GM19025 (cell line): ENCODE data around the gene CYYR1.

Source experiments
- ATAC-seq: cut with Tn5 transposase; IDR thresholded peaks from one replicate; pipeline ENCODE4 v1.9.1; 2021; ENCODE audit warnings: mild to moderate bottlenecking, low read depth, moderate library complexity; ENCODE audit not compliant: unreplicated experiment

Gene CYYR1

DNA sequence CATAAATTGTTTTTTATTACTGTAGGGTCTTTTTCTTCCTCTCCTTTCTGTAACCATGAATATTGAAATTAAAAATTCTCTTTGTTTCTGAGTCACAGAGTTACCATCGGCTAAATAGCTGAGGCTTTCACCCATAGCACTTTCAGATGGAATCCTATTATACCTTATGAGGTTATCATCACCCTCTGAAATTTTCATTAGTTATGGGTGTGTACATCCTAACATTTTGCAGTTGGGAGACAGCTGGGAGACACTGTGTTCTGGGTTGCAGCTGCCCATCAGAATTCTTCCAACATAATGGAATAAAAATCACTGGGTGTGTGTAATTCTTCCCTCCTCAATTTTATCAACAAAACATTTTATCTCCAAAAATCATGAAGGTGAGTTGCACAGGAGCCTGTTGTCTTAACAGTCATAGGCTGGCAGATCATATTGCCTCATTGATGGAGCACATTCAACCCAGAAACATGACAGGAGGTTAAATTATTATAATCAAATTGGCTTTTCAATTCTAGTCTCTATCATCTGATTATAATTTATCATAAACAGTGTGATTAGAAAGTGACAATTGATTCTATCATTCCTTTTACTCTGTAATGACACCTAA lies 17.4 kb downstream of the CYYR1 start:
- ATAC-seq = no peak

DNA sequence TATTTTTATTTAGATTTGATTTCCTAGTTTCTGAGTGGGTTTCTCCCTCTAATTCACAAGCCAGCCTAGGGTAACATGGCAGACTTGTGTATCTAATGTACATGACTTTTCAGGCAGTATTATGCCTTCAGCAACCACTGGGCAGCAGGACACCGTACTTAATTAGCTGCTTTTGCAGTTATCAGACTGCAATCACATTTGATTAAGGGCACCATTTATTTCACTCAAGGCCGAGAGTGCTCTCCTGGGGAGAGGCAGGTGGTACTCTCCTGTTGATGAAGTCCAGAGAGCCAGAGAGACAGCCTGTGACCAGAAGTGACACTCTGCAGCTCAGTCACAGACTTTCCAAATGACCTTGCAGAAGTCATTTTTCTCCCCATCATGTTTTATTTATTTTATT lies 18.7 kb downstream of the CYYR1 start:
- ATAC-seq = no peak

DNA sequence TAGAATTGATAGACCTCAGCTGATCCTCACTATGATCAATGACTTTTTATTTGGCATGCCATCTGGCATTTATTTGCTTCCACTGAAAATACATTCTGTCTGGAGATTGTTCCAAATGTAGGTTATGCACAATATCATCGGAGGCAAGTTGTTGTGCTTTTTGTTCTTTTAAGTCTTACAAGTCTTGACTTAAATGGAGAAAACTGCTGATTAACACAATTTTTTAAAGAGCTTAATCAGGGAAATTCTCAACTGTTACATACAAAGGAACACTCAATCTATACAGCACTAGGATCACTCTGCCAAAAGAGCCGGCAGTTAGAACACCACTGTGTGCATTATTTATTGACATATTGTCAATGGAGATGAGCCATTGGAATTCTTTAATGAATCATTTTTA lies 19.2 kb downstream of the CYYR1 start:
- ATAC-seq = no peak

DNA sequence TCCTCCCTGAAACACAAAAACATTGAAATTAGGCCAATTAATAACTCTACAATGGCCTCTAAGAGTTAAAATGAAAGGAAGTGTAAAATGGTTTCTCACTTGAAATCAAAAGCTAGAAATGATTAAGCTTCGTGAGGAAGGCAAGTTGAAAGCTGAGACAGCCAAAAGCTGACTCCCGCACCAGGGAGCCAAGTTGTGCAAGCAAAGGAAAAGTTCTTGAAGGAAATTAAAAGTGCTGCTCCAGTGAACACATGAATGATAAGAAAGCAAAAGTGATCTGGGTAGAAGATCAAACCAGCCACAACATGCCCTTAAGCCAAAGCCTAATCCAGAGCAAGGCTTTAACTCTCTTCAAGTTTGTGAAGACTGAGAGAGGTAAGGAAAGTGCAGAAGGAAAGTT lies 22.8 kb downstream of the CYYR1 start:
- ATAC-seq = no peak

DNA sequence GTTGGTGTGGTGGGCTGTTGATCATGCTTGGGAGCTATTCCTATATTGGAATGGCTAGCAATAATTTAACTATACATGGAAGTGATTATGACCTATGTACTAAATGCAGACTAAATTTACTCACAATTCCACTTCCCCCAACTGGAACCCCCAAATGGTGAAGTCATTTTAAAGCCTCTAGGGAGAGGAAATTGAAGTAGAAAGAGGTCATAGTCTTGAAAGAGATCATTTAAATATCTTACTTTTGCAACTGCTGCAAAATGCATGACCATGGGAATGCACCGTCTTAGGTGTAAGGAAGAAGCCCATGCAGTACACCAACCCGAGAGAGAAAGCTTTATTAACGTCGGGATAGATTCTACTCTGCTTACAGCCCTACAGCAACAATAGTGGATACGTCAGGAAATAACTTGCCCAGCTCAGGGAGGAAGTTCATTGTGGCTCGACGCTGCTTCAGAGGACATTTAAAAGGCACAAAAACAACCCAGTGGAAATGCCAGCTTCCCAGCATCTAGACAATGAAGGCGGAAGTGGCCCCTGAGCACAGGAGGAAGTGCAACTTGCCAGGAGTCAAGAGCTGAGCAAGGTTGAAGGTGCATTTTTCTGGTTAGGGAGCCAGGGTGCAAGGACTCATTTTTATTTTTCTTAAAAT lies 26.5 kb downstream of the CYYR1 start:
- ATAC-seq = no peak

DNA sequence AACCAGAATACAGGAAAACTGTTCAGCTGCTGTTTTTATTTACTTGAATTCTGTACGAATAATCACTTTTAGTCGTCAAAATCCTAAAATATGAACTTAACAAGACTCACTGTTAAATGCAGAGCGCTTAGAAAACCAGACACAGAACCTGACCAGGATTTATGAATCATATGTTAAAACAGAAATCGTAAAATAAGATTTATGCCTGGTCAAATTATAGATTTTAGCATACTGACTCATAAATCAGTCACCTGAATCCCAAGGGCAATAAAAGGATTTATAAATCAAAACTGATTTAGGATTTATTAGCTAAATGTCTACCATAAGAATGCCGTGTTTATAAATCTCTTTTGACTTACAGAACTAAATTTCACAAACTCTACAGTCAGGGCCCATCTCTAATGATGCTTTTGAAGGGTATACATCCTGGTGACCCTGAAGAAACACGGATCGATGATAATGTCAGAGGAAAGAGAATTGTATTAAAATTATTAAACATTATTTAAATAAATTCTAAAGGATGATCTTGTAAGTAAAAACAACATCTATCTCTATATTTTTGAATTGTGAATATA lies 28.8 kb downstream of the CYYR1 start:
- ATAC-seq = no peak

DNA sequence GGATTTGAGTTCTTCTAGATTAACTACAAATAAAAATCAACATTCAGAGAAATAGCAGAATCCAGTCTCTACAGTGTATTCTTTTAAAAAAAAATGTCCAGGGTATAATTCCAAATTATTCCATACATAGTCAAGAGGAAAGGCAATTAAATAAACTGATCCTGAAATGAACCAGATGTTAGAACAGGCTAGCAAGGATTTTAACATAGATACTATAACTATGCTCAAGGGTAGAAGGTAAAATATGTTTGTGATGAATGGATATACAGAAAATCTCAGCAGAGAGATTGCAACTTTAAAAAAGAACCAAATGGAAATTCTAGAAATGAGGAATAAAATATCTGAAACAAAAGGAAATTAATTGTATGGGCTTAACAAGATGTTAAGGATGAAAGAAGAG lies 32.4 kb downstream of the CYYR1 start:
- no peak for ATAC-seq

DNA sequence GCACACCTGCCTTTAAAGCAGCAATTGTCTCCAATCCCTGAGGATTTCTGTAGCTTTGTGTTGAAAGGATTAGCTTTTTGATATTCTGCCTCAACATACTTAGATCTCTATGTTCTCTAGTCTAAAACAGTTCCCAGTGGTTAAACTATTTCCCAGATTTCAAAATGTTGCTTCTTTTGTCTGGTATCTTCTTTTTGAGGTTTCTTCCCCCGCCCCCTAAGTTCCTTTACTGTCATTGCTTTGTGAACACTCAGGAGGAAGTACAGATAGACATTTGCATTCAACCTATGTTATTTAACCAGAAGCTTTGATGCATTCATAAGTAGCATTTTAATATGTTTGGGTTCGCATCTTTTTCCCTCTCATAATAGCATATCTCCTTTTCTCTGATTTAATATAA lies 33.5 kb downstream of the CYYR1 start:
- no peak for ATAC-seq

DNA sequence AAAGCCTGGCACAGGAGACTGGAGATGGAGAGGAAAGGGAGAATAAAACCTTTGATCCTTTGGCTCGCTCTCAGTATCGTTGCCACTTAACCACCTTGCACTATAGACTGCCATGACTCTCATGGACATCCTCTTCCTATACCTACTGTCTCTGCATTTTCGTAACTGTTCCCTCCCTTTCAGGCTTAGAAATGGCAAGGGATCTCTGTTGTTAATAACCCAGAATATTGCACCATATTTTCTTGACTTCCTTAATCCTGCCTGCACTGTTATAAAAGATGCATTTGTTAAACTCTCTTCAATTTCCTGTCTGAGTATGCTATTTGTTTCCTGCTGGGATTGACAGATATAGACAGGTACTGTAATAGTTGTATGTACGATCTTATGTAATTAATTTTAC lies 38.6 kb downstream of the CYYR1 start:
- ATAC-seq = no peak

DNA sequence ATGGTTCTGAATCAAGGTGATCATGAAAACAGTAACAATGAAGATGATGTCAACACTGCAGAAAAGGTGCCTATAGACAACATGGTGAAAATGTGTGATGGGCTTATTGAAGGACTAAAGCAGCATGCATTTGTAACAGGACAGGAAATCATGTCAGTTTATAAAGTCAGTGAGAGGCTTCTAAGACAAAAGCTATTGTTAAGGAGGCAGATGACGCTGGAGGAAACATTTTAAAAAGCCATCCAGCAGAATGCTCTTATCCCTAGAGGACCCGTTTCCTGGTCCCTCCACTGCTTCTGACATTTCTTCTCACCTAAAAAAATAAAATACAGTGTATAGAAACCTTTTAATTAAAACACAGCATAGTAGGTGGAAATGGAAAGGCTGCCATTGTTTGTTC lies 40.9 kb downstream of the CYYR1 start:
- ATAC-seq = no peak

DNA sequence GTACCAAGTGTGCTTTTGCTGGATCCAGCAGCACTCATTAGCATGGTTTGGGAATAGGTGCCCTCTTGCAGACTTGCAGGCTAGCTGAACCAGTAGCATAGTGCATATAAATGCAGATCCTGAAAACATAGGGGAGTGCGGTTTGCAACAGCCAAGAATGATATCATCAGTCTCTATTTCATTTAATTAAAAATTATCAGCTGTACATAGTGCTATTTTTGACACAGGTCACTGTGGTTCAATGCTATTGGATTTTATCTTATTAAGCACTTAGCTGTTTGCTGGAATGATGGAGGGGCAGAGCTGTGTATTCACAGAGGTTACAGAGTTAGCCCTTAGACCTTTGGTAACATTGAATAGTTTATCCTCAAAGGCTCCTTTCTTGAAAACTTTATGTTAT lies 43.6 kb downstream of the CYYR1 start:
- no peak for ATAC-seq

DNA sequence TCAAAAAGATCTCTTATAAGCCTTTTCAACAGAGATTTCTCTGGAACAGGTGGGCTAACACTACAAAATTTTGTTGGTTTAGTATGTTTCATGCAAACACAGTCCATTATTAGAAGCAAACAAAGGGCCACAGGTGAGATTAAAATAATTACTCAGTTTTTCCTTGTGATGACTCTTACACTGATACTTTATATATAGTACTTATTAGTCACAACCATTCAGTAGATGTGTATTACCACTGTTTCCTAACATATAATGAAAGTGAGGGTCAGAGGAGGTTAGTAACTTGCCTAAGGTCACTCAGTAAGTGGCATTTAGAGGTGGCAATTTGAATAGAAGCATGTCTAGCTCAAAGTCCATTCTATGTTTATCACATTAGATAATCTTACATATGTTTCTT lies 44.2 kb downstream of the CYYR1 start:
- ATAC-seq = no peak

DNA sequence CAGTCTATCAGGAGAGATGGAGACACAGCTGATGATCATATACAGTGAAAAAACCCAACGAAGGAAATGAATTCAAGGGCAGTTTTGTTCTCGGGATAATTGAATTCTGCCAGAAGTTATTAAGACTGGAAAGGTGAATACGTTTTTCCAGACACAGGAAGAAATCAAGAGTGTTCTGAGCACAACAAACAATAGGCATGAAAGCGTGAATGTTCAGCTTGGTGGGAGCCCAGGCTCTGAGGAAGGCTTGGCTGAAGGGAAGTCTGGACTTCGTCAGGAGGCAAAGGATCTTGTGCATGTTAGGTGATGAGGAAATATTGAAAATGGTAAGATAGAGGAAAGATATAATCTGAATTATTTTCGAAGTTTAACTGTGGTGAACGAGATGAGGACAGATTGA lies 50.4 kb downstream of the CYYR1 start:
- ATAC-seq = no peak

DNA sequence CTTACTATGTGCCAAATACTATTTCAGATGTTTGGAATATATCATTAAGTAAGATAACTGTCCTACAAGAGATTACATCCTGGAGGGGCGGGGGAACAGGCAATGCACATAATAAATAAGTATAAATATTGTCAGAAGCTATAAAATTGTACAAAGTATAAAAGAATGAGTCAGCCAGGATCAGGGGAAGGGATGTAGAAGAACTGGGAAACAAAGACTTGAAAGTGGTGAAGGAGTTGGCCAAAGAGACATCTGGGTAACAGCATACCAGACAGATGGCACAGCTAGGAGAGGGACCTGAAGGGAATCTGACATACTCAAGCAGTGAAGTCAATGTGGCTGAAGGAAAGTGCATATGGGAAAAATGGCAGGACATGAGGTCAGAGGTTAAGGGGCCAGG lies 53.9 kb downstream of the CYYR1 start:
- ATAC-seq = no peak

DNA sequence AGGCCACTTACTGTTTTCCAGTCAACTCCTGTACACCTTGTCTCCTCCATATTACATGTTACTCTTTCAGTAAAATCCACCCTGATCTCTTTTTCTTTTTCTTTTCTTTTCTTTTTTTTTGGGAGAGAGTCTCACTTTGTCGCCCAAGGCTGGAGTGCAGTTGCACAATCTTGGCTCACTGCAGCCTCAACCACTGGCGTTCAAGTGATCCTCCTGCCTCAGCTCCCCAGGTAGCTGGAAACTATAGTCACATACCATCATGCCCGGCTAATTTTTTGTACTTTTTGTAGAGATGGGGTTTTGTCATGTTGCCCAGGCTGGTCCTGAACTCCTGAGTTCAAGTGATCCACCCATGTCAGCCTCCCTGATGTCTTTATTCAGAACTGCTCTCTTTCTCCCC lies 57.8 kb downstream of the CYYR1 start:
- ATAC-seq = no peak

DNA sequence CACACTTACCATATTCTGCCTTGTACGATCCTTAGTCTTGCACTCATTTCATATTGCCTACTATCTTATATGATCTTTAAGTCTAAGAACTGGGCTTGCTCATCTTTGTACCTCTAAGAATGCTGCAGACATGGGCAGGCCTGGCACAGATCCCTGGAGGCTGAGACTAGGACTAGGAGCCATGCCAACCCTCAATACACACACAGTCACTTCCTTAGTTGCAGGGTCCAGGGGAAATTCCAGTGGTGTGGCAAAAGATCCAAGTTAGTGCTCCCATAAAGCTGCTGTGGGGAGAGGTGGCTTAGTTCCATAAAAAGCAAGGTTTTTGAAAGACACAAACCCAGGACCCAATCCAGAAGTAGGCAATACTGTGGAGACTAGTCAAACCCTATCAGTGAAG lies 59.9 kb downstream of the CYYR1 start:
- ATAC-seq = no peak

DNA sequence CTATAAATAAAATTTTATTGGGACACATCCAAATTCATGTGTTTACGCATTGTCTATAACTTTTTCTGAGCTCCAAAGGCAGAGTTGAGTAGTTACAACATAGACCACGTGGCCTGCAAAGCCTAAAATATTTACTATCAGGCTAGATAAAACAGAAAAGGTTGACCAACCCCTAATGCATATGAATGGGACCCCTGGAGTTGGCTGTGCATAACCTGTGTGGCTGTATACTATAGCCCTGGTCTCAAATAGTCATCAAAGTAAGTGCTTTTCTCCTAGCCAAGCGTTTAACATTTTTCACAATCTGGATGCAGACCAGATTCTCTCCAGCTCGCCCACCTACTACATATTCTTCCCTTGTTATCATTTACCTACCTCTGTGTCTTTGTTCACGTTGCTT lies 60.4 kb downstream of the CYYR1 start:
- no peak for ATAC-seq

DNA sequence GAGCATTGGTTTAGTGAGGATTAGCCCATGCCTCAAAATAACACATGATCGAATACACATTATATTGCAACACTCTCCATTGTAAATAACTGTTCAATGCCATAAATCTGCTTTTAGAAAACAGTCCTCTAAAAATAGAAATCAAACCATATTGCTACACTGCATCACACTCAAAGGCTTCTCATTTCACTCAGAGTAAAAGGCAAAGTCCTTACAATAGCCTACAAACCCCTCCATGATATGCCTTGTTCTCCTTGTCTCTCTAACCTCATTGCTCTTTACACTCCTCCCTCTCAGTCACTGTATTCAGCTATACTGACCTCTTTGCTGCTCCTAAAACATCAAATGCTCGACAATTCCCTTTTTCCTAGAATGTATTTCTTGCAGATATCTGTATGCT lies 64.2 kb downstream of the CYYR1 start:
- no peak for ATAC-seq

DNA sequence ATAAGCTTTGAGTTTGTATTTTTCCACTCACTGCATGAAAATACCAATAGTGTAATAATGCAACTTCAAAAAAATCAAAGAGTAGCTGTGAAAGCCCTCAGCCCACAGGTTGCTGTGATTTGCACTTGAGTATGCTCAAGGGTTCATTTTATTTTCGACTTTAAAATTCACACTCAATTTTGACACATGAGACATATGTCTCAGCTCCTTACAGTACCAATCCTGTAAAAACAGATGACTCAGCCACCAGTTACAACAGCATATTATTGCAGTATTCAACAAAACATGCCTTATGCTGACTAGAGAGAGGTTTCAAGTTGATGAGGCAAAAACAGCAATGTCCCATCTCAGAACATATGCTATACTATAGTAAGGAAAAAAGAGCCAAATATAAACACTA lies 66.1 kb downstream of the CYYR1 start:
- ATAC-seq = no peak

DNA sequence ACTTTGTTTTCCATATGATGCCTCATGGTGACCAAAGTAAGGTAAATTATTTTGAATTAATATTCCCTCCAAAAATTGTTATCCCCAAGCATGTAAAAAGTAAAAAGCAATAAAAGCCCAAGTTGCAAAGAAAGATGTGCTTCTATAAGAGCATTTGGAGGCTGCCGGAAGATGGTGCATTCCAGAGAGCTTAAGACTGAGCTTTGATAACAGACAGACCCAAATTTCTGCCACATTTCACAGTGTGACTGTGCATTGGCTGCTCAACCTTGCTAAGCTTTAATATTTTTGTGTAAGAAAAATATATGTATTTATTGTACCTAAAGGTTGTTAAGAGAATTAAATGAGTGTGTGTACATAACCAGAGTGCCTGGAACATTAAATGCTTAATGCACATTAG lies 67.9 kb downstream of the CYYR1 start:
- ATAC-seq = no peak

DNA sequence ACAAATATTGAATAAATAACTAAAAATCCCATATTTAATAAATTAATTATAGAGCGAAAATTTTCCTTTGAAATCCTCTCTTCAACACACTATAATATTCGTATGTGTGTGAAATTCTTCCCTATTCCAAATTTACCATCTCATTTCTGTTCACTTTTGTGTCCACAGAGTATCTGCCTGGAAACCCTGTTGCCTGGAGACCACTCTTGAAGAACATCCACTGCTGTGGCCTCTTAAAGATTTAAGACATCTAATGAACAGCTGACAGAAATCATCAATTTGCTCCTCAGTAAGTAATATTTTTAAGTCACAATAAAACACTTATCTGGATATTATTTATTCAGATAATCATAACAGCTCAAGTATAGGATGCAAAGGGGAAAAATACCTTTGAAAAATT lies 69.7 kb downstream of the CYYR1 start:
- ATAC-seq = no peak

DNA sequence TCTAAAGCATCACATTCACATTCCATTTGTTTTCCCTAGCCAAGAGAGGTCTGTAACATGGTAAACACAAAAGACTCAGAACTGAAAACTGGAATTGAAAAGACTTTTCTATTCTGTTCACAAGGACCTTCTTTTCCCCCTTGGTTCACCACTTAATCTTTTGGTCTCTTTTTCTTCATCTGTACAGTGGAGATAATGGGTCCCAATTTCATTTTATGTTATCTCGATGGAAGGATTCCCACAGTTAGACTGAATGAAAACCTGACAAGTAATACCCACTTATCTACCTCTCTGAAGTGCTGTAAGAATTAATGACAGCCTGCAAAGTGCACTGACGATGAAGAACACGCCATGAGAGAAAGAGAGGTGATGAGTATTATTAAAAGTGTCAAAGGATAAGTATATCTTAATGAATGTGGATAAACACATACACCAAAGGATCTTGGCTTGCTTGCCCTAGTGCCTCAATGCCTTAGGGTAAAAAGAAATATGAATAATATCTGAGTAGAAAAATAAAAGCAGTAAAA lies 71.5 kb downstream of the CYYR1 start:
- ATAC-seq = no peak
